Measurements from ENCODE around the gene LGALS1.

The LGALS1 gene

GRCh38 chr22:37674951-37675929 lies at the start of gene LGALS1:
Gene LGALS1 (plus strand): TSS chr22:37675636. CDS start chr22:37675703, 67 bp downstream.
- peak; percentile 58 for DNase-seq

- DNase-seq: no peak
These were observed 49.7 kb upstream of the LGALS1 start for GRCh38 chr22:37625737-37626136.

- no peak for DNase-seq
These were observed 49.3 kb upstream of the LGALS1 start for GRCh38 chr22:37626144-37626543.

- DNase-seq: no peak
These were observed 48.8 kb upstream of the LGALS1 start for GRCh38 chr22:37626556-37627075.

GRCh38 chr22:37627121-37627520 lies 48.3 kb upstream of the LGALS1 start:
- no peak for DNase-seq

GRCh38 chr22:37627545-37627944 lies 47.9 kb upstream of the LGALS1 start:
- peak; percentile 55 for DNase-seq

- no peak for DNase-seq
These were observed 46.6 kb upstream of the LGALS1 start for GRCh38 chr22:37628830-37629229.

GRCh38 chr22:37629928-37630327 lies 45.5 kb upstream of the LGALS1 start:
- DNase-seq: no peak

GRCh38 chr22:37630839-37631435 lies 44.5 kb upstream of the LGALS1 start:
- DNase-seq: no peak

GRCh38 chr22:37631448-37632173 lies 43.8 kb upstream of the LGALS1 start:
- no peak for DNase-seq

- DNase-seq: no peak
These were observed 43.0 kb upstream of the LGALS1 start for GRCh38 chr22:37632174-37633088.

- no peak for DNase-seq
These were observed 42.3 kb upstream of the LGALS1 start for GRCh38 chr22:37633089-37633624.

- peak; percentile 45 for DNase-seq
These were observed 41.6 kb upstream of the LGALS1 start for GRCh38 chr22:37633625-37634416.

GRCh38 chr22:37634417-37634924 lies 41.0 kb upstream of the LGALS1 start:
- no peak for DNase-seq

- no peak for DNase-seq
These were observed 40.3 kb upstream of the LGALS1 start for GRCh38 chr22:37635157-37635556.

GRCh38 chr22:37636186-37636948 lies 39.1 kb upstream of the LGALS1 start:
- DNase-seq: no peak

GRCh38 chr22:37636949-37637273 lies 38.5 kb upstream of the LGALS1 start:
- DNase-seq: no peak

- DNase-seq: no peak
These were observed 36.9 kb upstream of the LGALS1 start for GRCh38 chr22:37638391-37639069.

- DNase-seq: no peak
These were observed 36.2 kb upstream of the LGALS1 start, which contains the start of gene SH3BP1 for GRCh38 chr22:37639070-37639760. Gene SH3BP1 (plus strand): TSS chr22:37639669. CDS start chr22:37639788, 119 bp downstream.

Measured in activated effector memory CD4-positive, alpha-beta T cell treated with Interleukin-2 at 50 U/mL for 16 hours (primary cell).